ENCODE results near the gene RBM15B.

GRCh38 chr3:51388286-51389029 is 2.6 kb upstream of the RBM15B start:
- TF ChIP-seq CTCF (IDR thresholded peaks at IDR 0.05) (no peak), POLR2A (IDR thresholded peaks at IDR 0.05) (no peak)

Data from lower leg skin (tissue), 3 donors.